Non-pigmented ciliary epithelial cell (primary cell): Measurements from ENCODE around the gene KITLG.
"Not testable (repeated sequence)": the region's sequence is repeated elsewhere in the genome, so short reads cannot be mapped to it uniquely, and the experiment has no call there.

Source experiments
- DNase-seq: peaks from one replicate; pipeline ENCODE4 v3.0.0-alpha.2; 2010; ENCODE audit warnings: low read depth

KITLG gene

GRCh38 chr12:88495031-88495430, 85.2 kb downstream of the KITLG start:
- no peak for DNase-seq

DNA sequence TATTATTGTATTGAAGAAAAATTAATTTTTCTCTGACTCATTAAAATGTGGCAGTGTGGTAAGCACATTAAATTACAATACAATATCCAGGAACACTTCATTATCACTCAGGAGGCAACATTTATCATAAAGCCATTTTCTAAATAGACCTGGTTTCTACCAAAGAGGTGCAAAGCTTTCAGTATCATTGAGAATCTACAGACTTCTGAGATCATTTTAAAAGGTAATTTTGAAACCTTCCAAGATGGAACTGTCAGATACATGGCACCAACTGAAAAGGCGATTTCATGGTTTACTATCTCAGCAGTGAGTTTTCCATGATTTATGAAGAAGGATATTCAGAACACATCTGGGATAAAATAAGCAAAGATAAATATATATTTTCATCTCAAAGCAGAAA, 85.8 kb downstream of the KITLG start:
- DNase-seq = no peak

GRCh38 chr12:88493636-88494035, 86.6 kb downstream of the KITLG start:
- peak; percentile 83 for DNase-seq

DNA sequence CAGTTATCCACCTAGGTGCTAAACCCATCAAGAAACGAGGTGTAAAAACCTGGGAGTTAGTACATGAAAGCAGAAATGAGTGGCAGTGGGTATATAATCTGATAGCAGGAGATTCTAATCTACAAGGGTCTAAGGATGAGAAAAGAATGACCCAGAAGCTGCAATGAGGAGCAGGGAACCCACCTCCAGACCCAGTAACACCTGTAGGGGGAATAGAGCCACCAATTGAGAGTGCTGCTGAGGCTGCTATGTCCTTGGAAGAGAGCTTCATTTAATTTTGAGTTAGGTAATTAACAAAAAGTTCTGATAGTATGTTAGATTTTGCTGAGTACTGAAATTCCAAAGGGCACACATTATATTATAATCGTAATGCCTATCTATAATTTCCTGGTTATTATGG, 89.8 kb downstream of the KITLG start:
- no peak for DNase-seq

GRCh38 chr12:88472775-88473174, 107.5 kb downstream of the KITLG start:
- no peak for DNase-seq

DNA sequence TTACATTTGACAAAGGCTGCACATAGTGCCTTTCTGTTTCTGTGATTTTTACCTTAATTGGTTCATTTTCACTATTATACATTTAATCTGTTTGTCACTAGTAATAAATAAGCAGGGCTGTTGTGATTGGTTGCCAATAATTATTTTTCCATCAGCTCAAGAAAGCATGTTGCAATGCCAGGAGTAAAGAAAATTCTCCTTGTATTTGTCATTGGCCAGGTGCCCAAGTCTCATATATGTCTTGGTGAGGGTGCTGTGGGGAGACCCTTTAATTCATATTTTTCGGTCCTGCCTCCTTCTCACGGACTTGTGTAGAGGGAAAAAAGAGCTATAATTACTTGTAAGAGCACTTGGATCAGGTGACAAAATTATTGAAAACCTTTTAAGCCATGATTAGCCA, 108.0 kb downstream of the KITLG start:
- DNase-seq = no peak

DNA sequence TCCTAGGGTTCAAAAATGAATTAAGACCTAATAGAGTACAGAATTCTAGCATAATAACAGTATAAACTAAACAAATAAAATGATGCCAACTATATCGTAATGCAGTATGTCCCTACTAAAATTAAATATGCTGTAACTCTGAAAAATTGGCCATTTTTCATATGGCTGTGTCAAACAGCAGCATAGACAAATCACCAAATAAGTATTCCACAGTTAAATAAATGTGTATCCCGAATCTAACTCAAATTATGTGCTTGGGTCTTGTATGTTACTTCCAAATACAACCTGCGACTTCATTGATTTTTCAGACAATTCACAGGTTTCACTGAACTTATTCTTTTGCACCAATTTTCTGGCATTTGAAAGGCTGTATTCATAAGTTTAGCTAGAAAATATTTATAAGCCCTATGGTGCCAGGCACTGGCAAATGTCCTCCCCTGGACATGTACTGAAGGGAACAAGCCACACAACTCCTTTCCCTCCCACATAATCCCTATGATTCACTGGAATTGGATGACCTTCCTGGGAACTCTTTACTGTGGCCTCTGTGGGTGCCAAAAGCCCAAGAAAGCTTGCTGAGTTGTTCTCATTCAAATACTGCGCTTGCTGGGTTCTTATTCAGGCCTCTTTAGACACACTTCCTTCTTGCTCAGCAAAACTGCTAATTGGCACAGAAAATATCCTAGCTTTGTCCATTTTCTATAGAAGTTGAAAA, 108.8 kb downstream of the KITLG start:
- peak; percentile 68 for DNase-seq

DNA sequence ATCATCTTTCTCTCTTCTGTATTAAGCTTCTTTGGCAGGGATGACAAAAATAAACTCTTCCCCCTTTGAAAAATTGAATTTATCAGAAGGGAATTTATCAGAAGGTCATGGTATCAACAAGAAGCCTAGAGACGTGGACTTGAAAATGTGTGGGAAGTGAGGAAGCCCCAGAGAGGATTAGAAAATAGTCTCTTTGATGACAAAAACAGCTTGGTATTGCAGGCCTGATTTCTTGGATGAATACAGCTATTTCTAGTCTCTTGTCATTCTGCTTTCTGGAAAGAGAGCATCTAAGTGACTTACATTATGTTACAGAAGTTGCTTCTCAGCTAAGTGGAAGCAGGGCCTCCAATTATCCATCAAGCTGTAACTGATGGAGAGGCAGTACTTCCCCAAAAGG, 111.1 kb downstream of the KITLG start:
- no peak for DNase-seq

- DNase-seq = no peak
Measured at GRCh38 chr12:88468581-88468980, 111.7 kb downstream of the KITLG start.

- not testable (repeated sequence) for DNase-seq
Measured at GRCh38 chr12:88466708-88467107, 113.6 kb downstream of the KITLG start.

- DNase-seq = no peak
Measured at GRCh38 chr12:88458327-88458726, 121.9 kb downstream of the KITLG start.

GRCh38 chr12:88453323-88453722, 126.9 kb downstream of the KITLG start:
- no peak for DNase-seq

- DNase-seq = no peak
Measured at GRCh38 chr12:88451205-88451604, 129.1 kb downstream of the KITLG start.

- DNase-seq = no peak
Measured at GRCh38 chr12:88450136-88450535, 130.1 kb downstream of the KITLG start.

DNA sequence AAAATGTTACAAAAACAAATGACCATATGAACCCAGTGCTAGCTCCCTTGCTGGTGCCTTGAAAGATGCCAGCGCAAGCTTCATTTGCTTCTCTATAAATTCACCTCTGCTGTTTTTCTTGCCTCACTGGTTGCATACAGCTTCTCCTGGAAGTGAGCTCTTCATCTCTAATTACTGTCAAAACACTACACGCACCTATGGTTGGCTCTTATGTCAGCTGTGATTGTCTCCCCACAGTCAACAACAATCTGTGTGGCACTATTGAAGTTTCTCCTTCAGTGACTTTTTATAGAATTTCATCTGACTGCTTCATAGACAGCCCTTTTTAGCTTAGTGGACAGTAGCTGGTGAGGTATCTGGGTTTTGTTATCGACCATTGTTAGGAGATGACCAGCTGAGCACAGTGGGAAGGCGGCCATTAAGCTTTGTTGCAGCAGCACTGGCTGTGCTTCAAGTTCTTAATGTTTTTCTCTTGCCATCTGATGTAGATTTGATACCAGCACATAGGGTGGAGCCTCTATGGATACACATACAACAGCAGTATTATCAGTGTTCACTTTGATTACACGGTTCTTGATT, 131.8 kb downstream of the KITLG start:
- no peak for DNase-seq

GRCh38 chr12:88445705-88446394, 134.4 kb downstream of the KITLG start:
- no peak for DNase-seq

DNA sequence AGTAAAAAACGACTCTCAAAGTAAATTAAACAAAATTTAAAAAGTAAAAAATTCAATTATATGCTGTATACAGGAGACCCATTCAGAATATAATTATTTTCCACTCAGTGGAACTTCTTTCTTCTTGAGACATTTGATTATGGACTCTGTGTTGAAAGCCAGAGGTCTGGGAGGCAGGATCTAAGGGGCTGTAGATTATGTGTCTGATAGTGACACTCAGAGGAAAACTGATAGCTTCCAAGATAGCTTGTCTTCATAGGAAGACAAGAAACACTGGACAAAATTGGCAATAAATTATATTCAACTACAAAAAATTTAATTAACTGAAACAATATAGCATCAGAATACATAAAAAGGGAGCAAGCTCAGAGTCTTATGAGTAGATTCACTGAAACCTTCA, 135.8 kb downstream of the KITLG start:
- no peak for DNase-seq
